Brain pericyte (primary cell): ENCODE results near the gene ABCC12.

ENCODE experiments used
- DNase-seq: peaks from one replicate; pipeline ENCODE4 v3.0.0-alpha.2; 2012; ENCODE audit warnings: low read depth, low spot score

The ABCC12 gene

DNA sequence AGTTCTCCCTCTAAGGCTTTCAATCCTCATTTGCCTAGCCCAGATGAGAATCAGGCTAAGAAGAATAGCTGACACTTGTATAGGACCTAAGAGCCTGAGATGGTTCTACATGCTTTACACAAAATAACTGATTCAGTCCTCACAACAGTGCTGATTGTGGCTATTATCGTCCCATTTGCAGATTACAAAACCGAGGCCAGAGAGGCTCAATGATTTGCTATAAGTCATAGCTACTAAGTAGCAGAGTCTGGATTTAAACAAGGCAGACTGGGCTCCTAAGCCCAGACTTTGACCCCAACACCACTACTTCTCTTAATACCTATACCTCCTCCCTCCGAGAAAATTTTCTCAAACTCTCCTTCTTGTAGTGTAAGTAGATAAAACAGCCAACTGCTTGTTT lies 23.1 kb downstream of the ABCC12 start:
- no peak for DNase-seq

DNA sequence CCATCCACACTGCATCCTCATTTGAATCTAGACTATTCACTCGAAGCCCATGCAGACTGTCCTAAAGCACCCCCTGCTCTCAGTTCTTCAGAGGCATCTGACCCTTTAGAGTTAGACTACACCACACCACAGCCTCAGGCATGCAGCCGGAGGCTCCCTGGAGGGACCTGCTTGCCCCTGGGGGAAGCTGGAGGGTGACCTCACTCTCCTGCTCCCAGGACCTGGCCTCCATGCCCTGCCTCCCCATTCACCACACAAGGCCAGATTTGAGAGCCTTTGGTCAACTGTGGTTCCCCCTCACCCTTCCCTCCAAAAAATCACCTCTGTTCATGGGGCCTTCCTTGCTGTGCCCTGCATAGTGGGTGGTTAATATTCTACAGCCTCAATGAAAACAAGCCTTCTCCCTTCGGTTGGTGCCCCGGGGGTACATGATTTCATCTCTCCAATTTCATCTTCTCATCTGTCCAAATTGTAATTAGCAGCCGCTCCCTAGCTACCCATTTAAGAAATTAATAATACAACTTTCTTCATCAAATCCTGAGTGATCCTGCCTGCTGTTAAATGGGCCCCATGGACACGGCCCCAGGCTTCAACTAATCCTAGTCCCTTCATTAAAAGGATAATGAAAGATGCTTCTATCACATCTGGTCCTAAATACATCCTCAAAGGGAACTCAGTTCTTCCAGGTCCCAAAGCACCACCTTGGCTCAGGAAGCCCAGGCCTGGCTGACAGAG lies 24.4 kb downstream of the ABCC12 start:
- no peak for DNase-seq

DNA sequence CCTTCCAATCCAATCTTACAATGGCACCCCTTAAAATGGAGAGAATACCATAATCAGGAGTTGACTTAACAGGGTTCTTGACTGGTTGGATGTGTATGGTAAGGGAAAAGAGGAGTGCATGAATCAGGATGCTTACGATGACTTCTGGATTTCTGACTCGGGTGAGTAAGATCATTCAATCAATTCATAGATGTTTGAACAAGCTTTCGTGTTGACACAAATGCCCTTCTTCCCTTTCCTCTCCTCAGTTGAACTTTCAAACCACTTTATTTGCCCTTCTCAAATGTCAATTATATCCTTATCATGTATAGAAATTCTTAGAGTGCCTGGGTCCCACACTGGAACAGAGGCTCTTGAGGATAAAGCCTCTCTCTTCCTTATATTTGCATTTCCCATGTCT lies 25.9 kb downstream of the ABCC12 start:
- no peak for DNase-seq

DNA sequence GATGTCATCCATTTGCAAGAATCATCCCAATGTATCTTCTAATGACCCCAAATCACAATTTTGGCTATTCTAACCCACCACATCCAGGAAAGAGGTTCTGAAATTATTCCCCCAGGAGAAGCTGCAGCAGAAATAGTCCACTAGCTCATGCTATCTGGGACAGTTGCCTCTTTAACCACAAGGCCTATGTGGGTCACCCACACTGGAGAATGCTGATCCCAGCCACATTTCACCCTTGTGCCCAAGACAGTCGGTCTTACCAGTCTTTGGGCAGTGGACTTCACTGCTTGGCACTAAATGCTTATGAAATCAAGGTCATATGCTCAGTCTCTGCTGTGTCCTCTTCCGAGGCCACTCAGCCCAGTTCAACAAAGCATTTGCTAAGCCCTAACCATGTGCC lies 27.0 kb downstream of the ABCC12 start:
- no peak for DNase-seq

DNA sequence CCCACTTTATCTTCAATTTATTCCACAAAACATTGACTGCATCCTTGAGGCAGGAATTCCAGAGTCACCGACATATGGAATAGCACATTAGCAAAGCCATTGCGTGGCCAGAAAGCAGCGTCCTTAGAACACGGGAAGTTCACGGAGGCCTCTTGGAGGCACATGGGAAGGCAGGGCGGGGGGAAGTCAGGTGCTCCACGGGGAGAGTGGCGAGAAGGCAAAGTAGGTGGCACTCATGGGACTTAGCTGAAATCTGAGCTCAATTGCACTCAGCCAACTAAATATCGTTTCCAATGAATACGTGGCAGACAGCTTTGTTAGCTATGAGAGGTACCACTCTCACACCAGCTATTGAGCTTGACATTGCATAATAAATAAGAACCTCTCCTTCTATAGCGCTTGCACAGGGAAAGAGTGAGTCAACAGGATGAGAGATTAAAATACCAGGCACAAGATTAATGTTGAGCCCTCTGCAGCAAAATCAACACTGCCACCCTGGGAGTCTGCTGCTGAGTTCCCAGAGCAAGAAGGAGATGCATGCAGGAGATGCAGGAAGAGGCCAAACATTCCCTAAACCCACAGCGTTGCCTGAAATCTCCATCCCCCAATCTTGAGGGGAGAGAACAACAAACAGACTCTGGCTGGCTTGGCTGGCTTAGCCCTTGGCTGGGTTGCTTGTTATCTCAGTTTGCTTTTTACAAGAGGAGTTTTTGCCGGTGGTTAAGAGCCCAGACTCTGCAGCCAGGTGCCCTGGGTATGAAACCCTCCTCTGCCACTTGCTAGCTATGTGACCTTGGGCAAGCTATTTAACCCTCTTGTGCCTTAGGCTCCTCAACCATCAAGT lies 28.8 kb downstream of the ABCC12 start:
- peak; percentile 96 for DNase-seq

DNA sequence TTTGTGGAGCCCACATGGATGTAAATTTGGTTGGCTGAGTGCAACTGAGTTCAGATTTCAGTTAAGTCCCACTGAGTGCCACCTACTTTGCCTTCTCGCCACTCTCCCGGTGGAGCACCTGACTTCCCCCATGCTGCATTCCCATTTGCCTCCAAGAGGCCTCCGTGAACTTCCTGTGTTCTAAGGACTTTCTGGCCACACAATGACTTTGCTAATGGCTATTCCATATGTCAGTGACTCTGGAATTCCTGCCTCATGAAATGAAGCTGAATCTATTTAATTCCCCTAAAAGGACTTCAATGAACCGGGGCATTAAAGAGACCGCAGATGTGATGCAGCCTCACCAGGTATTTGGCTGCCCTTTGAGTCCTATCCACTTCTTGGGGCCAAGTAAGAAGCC lies 29.9 kb downstream of the ABCC12 start:
- DNase-seq = no peak

DNA sequence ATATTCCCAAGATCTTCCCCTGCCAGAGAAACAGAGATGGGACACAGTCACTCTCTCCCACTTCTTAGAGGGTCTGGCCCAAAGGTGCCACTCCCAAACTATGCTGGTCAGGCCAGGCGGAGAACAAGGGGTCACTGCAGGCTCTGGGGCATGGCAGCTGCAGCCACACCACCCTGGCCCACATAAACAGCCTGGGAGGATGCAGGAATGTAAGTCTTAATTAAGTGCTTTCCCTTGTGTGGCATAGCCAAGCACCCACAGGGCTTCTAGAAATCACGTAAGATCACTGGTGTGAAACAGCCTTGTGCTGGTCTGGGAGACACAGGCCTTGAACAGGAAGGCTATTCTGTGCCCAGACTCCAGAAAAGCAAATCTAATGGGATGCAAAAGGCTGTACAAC lies 31.5 kb downstream of the ABCC12 start:
- no peak for DNase-seq

DNA sequence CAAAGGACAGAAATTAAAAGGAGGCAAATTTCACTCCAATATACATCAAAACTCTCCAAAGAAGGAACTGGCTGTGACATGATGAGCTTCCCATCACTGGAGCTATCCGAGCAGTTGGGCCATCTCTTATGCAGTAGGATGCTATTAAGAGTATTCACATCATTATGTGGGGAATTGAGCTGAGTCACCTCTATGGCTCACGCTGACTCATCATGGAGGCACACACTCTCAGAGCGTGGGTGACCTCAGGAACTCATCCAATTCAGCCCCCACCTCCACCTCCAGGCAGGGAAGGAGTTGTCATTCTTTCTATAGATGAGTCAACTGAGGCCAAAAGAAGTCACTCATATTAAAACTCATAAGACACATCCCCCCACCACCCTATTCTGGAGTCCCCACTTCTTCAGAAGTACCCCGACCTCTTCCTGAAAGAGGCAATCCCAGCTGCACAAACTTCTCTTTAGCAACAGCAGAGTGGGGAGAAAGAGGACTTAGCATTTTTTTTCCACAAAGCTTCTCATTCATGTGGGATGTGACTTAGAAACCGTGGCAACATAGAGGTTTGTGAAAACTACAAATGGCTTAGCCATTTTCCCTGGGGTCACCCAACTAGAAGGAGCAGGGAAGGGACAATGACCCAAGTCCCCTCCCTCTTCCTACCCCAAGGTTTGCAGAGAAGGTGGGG lies 32.5 kb downstream of the ABCC12 start:
- DNase-seq = peak; percentile 86

DNA sequence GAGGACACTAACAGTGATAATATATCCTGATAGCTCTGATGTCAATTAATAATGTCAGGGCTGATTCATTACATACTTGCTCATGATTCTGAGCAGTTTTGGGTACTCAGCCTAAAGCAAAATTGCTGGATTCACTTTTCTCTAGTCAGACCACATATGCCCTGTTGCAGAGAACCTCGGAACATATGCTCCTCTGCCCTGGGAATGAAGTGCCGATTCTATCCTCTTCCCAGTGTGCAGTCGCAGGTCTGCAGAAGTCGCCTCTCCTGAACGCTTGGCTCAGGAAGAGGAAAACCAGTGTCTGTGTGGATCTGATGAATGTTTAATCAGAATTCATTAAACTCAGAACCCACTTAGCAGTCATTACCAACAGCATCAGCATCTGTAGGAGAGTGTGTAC lies 34.5 kb downstream of the ABCC12 start:
- no peak for DNase-seq

DNA sequence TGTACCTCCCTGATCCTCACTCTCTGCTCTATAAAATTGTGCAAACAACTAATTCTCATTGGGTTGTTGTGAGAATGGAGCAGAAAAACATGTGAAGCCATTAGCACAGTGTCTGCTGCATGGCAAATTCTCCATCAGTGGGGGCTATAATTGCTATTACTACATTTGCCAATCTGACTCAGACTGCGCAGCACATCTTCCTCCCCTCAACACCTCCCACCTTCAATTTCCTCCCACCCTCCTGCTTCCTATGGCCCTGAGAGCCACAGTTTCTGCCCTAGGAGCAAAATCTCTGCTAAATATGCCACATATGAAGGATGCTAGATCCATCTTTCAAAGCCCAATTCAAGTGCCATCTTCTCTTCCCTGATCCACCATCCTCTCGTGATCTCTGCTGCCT lies 37.0 kb downstream of the ABCC12 start:
- no peak for DNase-seq

DNA sequence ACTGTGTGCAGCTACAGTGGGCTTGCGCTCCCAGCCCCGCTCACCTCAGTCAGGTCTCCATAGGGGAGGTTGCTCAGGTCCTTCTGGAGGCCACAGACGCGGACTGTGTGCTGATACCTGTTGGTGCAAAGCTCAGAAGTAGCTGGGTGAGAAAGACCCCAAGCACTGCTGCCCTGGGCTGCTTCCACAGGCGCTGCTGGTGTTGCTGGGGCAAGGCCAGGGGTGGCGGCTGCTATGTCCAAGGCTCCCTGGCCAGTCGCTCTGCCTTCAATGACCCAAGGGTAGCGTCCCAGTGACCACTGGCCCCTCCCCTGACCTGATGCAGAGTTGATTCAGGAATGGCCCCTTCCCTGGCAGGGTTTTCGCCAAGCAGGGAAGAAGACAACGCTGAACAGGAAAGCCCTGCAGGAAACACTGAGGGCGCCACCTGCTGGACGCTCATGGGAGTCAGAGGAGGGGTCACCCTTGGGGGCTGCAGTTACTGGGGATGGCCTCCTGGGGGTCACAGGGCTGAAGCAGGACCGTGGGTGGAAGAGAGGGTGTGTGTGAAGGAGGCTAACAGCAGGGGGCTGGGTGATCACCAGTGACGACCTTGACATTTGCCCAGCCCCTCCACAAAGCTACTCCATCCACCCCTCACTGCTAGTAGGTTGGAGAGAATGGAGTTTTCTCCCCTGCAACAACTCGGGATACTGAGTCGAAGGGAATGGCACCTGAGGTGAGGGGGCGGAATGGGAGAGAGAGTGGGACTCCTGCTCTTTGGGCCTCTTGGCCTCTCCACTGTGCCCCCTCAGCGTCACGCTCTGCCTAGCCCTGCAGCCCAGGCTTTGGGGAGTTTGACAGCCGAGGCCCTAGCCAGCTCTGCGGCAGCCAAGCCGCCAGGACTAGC lies 38.3 kb downstream of the ABCC12 start:
- no peak for DNase-seq

DNA sequence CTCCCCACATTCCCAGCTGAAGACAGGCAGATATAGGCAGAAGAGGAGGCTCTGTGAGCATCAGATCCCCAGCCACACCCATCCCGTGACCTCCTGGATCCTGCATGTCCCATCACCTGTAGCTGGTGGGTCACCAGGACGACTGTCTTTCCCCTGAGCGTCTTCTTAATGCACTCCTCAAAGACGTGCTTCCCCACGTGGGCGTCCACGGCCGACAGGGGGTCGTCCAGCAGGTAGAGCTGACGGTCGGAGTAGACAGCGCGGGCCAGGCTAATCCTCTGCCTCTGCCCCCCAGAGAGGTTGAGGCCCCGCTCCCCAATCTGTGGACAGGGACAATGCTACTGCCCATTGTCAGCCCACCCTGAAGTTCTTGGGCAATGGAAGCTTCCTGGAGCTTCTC lies 40.5 kb downstream of the ABCC12 start:
- no peak for DNase-seq

DNA sequence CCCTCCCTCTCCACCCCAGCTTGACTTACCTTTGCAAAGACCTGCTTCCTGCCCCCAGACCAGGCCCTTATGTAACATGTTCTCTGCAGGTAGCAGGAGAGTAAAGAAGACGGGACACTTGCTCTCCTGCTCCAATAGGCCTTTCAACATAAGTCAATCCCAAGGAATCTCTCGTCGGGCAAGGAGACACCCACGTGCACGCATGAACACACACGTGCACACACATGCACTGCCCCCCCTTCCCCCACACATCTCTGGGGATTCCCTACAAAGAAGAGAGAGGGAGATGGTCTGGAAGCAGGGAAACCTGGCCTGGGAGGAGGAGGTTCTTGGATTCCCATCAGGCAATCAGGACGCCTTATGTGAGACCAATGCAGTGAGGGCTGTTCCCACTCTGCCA lies 41.4 kb downstream of the ABCC12 start:
- DNase-seq = no peak

DNA sequence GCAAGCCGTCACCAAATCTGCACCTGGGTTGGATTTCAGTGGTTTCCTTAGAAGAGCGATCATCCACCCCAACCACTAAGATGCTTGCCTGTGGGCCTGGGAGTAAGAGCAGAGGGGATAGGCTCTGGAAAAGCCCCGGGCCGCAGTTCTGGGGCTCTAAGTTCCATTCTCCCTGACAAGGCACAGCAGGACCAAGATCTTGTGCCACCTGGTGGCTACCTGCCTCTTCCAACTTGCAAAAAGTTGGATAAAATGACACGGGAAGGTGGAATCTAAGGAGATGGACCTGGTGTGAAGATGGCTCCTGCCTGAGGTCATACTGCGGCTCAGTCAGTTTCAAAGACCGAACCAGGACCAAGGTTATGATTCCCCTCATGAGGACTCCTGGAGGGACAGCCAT lies 42.3 kb downstream of the ABCC12 start:
- no peak for DNase-seq

DNA sequence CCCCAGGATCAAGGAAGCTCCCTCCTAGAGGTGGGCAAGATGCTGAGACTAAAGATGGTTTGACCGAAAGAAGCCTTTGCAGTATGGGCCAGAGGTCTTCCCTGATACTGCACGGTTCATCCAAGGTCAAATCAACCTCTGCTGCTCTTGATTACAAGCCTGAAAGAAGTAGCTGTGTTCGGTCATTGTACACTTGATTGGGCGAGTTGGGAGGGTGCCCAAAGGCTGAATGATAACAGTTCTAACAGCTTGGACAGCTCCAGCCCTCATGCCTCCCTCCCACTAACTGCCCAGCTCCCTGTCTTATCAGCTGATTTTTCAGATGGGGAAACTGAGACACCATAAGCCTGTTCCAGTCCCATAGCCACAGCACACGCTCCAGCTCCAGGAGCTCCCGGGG lies 42.8 kb downstream of the ABCC12 start:
- no peak for DNase-seq

DNA sequence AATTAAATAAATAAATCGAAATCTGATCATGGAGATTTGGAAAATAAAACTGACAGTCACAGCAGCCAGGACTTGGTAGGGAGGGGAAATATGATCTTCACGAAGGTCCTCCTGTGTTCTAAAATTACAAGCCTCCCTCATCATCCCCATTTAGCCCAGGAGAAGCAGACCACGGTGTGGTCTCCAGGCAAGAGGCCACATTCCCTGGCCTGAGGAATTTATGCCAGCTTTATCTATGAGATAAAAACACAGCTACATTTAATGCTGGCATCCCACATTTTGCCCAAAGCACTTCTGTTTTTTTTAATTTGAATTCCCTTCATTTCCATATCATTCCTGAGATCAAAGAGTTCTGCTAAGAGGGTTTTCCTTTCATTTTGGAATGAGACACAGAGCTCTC lies 43.2 kb downstream of the ABCC12 start:
- DNase-seq = no peak

DNA sequence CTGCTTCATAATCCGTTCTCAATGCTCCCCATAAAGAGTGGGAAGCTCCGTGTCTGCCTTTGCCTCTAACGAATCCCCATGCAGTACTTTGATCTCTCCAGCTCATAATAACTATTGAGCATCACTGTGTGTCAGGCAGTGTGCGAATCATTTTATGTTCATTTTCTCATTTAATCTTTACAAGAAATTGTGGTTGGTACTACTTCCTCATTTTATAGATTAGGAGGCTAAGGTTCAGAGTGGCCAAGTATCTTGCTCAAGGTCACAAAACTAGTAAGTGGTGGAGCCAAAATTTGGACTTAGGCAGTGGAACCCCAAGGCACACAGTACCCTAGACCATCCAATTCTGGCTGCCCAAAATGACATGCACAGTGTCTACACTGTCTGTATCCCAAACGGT lies 44.8 kb downstream of the ABCC12 start:
- no peak for DNase-seq

DNA sequence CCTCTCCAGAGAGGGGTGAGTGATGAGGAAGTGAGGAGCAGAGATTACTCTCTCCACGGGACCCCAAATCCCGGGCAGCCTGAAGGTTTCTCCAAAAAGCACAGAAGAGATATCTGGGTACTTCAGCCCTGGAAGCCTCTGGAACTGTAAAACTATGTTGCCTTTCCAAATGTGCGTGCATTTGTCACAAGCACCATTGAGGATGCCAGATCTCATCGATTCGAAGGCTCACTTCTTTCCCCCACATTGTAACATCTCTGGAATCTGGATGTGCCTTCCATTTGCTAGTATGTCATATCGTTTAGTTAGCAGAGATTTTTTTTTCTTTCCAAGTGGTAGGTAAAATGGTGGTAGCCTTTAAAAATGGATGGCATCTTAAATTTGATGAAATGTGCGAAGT lies 45.8 kb downstream of the ABCC12 start:
- DNase-seq = no peak

DNA sequence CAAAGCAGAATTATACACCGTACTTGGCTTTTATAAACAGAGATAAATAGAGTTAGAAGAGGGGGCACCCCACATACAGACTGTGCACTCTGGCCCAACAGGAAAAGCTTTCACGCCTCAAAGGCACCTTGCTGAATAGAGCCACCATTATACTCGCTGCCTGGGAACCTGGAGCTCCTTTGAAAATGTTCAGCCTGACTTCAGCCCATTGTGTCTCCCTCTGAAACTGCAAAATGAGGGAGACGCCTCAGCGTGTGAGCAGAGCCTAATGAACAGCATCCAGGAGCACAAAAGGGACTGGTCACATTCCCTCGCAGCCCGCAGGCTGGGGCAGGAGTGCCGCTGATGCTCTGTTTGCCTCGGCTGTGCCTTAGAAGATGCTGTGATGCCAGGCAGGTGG lies 46.3 kb downstream of the ABCC12 start:
- no peak for DNase-seq

DNA sequence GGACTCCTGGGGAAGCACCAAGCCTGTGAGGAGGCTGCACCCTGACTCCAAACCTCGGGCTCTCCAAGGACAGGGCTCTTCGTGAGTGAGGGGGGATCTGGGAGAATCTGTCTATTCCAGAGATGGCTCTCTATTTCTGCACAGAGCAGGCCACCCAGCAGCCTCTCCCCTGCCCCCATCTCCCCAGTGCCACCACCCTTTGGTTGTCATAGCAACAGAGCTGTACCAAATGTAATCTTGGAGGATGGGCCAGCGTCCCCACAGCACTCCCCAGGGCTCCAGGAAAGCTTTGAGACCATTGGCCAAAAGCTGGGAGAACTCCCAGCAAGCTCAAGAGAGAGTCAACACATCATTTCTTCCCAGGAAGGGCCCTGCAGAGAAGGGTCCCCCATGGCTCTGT lies 49.3 kb downstream of the ABCC12 start:
- DNase-seq = no peak
